GM12878 (cell line): ENCODE data around the gene ASCC3. TPM values are rescaled to one million over a fixed set of nuclear protein-coding genes. Genes with fewer than 3 reads are reported as not detected.

Source experiments
- MEF2B ChIP-seq: fragments of 450-650 bp; IDR thresholded peaks from 2 replicates; pipeline ENCODE4 v1.6.1; 2018; ENCODE audit warnings: mild to moderate bottlenecking, moderate library complexity; ENCODE audit not compliant: partially characterized antibody, poor library complexity, severe bottlenecking
- MYC ChIP-seq: IDR thresholded peaks from 2 replicates; pipeline ENCODE4 v1.6.1; 2011; ENCODE audit warnings: mild to moderate bottlenecking, low read length, moderate library complexity, inconsistent platforms; ENCODE audit not compliant: insufficient read depth, insufficient replicate concordance, insufficient read length, severe bottlenecking
- RAD21 ChIP-seq: IDR thresholded peaks from 2 replicates; pipeline ENCODE4 v1.6.1; 2011; ENCODE audit warnings: mild to moderate bottlenecking, low read depth, low read length, moderate library complexity; ENCODE audit not compliant: insufficient read depth
- SMARCA5 ChIP-seq: fragments of 450-650 bp; IDR thresholded peaks from 2 replicates; pipeline ENCODE4 v1.6.1; 2017; ENCODE audit warnings: mild to moderate bottlenecking
- SREBF1 ChIP-seq: IDR thresholded peaks from 2 replicates; pipeline ENCODE4 v1.6.1; 2012; ENCODE audit warnings: mild to moderate bottlenecking, low read length
- ZNF24 ChIP-seq: fragments of 450-650 bp; IDR thresholded peaks from 2 replicates; pipeline ENCODE4 v1.6.1; 2017; ENCODE audit warnings: antibody characterized with exemption, mild to moderate bottlenecking
- polyA plus RNA-seq, 11 experiments: library from polyadenylated mRNA; depleted of rRNA in 4 of 11; unstranded in 6 of 11; stranded (reverse) in 5 of 11; fragments of >200 nt; fragmentation: Nextera tagmentation in 4 of 11; fragmentation: Illumina TruSeq in 1 of 11; extraction: Ambion mirVana in 4 of 11; extraction: Trizol in 1 of 11; gene quantifications; 1 replicate in 1 of 11; 2 replicates in 10 of 11; pipeline versions ENCODE4 v1.2.1 to v1.2.3, GENCODE V29; 2011 to 2016; ENCODE audit warnings: inconsistent platforms in 2 of 11, missing spikeins in 2 of 11, low read depth in 1 of 11
- total RNA-seq, 4 experiments: library from RNA; depleted of rRNA in 3 of 4; stranded (reverse); fragments of >200 nt in 3 of 4; fragmentation: Illumina TruSeq in 1 of 4; extraction: Trizol in 1 of 4; gene quantifications; 2 replicates each; pipeline versions ENCODE4 v1.2.1 to v1.2.3, GENCODE V29; 2013 to 2021
- TF ChIP-seq, protein P1 (sequence below): IDR thresholded peaks from 2 replicates; pipeline ENCODE4 v1.6.1; 2011; ENCODE audit warnings: borderline replicate concordance, low read depth, mild to moderate bottlenecking, moderate library complexity, low read length; ENCODE audit not compliant: insufficient read depth, poor library complexity, severe bottlenecking
- TF ChIP-seq, protein P2 (sequence below): fragments of 450-650 bp; IDR thresholded peaks from 2 replicates; pipeline ENCODE4 v1.6.1; 2017; ENCODE audit warnings: antibody characterized with exemption, mild to moderate bottlenecking, moderate library complexity
- TF ChIP-seq, protein P3 (sequence below): fragments of 450-650 bp; IDR thresholded peaks from 2 replicates; pipeline ENCODE4 v1.6.1; 2017; ENCODE audit warnings: mild to moderate bottlenecking, low read depth, inconsistent platforms; ENCODE audit not compliant: poor library complexity, severe bottlenecking
- TF ChIP-seq, protein P4 (sequence below): fragments of 450-650 bp; IDR thresholded peaks from 2 replicates; pipeline ENCODE4 v1.6.1; 2018; ENCODE audit warnings: borderline replicate concordance, mild to moderate bottlenecking; ENCODE audit not compliant: partially characterized antibody

Gene ASCC3
- total and polyA plus RNA-seq, 10 of the 15 experiments (the other 5 are each of a cell fraction or from before 2014, with no cell fraction given), result 19.9 to 76.2 (median 55.9) TPM

DNA sequence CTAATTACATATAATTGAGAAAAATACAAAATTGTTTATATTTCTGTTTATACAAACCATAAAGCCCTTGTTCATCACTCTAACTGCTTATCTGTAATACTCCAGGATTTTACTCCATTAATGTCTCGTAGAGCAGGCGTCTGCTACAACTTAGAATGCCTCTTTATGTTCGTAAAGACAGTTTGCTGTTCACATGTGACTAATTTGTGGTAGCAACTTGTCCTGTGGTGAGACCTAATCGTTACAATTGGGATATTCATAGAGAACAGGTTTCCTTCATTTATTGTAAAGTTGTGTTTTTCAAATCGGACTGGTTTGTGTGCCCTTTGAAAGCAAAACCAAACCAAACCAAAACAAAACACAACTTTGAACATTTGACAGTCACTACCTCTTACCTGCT lies 149.7 kb downstream of the ASCC3 start (continued):
- TF ChIP-seq, protein P1, sequence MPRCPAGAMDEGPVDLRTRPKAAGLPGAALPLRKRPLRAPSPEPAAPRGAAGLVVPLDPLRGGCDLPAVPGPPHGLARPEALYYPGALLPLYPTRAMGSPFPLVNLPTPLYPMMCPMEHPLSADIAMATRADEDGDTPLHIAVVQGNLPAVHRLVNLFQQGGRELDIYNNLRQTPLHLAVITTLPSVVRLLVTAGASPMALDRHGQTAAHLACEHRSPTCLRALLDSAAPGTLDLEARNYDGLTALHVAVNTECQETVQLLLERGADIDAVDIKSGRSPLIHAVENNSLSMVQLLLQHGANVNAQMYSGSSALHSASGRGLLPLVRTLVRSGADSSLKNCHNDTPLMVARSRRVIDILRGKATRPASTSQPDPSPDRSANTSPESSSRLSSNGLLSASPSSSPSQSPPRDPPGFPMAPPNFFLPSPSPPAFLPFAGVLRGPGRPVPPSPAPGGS, result no peak
- TF ChIP-seq ZNF24, result no peak
- TF ChIP-seq, protein P2, sequence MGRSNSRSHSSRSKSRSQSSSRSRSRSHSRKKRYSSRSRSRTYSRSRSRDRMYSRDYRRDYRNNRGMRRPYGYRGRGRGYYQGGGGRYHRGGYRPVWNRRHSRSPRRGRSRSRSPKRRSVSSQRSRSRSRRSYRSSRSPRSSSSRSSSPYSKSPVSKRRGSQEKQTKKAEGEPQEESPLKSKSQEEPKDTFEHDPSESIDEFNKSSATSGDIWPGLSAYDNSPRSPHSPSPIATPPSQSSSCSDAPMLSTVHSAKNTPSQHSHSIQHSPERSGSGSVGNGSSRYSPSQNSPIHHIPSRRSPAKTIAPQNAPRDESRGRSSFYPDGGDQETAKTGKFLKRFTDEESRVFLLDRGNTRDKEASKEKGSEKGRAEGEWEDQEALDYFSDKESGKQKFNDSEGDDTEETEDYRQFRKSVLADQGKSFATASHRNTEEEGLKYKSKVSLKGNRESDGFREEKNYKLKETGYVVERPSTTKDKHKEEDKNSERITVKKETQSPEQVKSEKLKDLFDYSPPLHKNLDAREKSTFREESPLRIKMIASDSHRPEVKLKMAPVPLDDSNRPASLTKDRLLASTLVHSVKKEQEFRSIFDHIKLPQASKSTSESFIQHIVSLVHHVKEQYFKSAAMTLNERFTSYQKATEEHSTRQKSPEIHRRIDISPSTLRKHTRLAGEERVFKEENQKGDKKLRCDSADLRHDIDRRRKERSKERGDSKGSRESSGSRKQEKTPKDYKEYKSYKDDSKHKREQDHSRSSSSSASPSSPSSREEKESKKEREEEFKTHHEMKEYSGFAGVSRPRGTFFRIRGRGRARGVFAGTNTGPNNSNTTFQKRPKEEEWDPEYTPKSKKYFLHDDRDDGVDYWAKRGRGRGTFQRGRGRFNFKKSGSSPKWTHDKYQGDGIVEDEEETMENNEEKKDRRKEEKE, result no peak
- no peak for TF ChIP-seq SMARCA5
- TF ChIP-seq, protein P3, sequence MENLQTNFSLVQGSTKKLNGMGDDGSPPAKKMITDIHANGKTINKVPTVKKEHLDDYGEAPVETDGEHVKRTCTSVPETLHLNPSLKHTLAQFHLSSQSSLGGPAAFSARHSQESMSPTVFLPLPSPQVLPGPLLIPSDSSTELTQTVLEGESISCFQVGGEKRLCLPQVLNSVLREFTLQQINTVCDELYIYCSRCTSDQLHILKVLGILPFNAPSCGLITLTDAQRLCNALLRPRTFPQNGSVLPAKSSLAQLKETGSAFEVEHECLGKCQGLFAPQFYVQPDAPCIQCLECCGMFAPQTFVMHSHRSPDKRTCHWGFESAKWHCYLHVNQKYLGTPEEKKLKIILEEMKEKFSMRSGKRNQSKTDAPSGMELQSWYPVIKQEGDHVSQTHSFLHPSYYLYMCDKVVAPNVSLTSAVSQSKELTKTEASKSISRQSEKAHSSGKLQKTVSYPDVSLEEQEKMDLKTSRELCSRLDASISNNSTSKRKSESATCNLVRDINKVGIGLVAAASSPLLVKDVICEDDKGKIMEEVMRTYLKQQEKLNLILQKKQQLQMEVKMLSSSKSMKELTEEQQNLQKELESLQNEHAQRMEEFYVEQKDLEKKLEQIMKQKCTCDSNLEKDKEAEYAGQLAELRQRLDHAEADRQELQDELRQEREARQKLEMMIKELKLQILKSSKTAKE, result no peak
- no peak for TF ChIP-seq SREBF1
- TF ChIP-seq, protein P4, sequence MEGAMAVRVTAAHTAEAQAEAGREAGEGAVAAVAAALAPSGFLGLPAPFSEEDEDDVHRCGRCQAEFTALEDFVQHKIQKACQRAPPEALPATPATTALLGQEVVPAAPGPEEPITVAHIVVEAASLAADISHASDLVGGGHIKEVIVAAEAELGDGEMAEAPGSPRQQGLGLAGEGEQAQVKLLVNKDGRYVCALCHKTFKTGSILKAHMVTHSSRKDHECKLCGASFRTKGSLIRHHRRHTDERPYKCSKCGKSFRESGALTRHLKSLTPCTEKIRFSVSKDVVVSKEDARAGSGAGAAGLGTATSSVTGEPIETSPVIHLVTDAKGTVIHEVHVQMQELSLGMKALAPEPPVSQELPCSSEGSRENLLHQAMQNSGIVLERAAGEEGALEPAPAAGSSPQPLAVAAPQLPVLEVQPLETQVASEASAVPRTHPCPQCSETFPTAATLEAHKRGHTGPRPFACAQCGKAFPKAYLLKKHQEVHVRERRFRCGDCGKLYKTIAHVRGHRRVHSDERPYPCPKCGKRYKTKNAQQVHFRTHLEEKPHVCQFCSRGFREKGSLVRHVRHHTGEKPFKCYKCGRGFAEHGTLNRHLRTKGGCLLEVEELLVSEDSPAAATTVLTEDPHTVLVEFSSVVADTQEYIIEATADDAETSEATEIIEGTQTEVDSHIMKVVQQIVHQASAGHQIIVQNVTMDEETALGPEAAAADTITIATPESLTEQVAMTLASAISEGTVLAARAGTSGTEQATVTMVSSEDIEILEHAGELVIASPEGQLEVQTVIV, result no peak
- no peak for TF ChIP-seq MYC
- TF ChIP-seq MEF2B, result no peak
- no peak for TF ChIP-seq RAD21
